Natural killer cell (primary cell): ENCODE measurements around the gene PPP1R16B. TPM values are rescaled to one million over a fixed set of nuclear protein-coding genes. Genes with fewer than 3 reads are reported as not detected.

Source experiments
- ATAC-seq, 3 donors: fragments of 150-1000 bp in 2 of 3; fragments of 200-7000 bp in 1 of 3; cut with Tn5 transposase; 1 replicate in 1 of 3; 2 replicates in 2 of 3; pipeline ENCODE4 v1.10.0; 2021; ENCODE audit warnings: mild to moderate bottlenecking in 2 of 3, moderate library complexity in 2 of 3
- DNase-seq, 2 donors: peaks; one replicate each; pipeline versions ENCODE4 v3.0.0 to v3.0.0-alpha.2; 2013 to 2021; ENCODE audit warnings: mixed read lengths in 1 of 2
- H3K27ac ChIP-seq: one replicate; pipeline ENCODE4 v1.5.1; 2013; ENCODE audit warnings: mild to moderate bottlenecking, low read length
- H3K27me3 ChIP-seq: one replicate; pipeline ENCODE4 v1.6.1; 2013; ENCODE audit warnings: low read length; ENCODE audit not compliant: control insufficient read depth, insufficient read depth
- H3K36me3 ChIP-seq: one replicate; pipeline ENCODE4 v1.6.1; 2013; ENCODE audit warnings: low read length; ENCODE audit not compliant: control insufficient read depth, insufficient read depth
- H3K4me1 ChIP-seq: one replicate; pipeline ENCODE4 v1.6.1; 2013; ENCODE audit warnings: low read length; ENCODE audit not compliant: control insufficient read depth, insufficient read depth
- H3K4me3 ChIP-seq: one replicate; pipeline ENCODE4 v1.5.1; 2013; ENCODE audit warnings: low read length
- H3K9me3 ChIP-seq: one replicate; pipeline ENCODE4 v1.6.1; 2013; ENCODE audit warnings: low read length; ENCODE audit not compliant: control insufficient read depth, insufficient read depth
- H3K27ac Mint-ChIP-seq, 2 donors: one replicate each; pipeline ENCODE4 v1.8.0; 2022; ENCODE audit warnings: mild to moderate bottlenecking in 2 of 2, mixed read lengths in 2 of 2, moderate library complexity in 1 of 2
- H3K27me3 Mint-ChIP-seq, 2 donors: one replicate each; pipeline ENCODE4 v1.8.0; 2022; ENCODE audit warnings: low read depth in 2 of 2, mixed read lengths in 2 of 2
- H3K36me3 Mint-ChIP-seq: one replicate; pipeline ENCODE4 v1.8.0; 2022; ENCODE audit warnings: mixed read lengths
- H3K4me1 Mint-ChIP-seq, 2 donors: one replicate each; pipeline ENCODE4 v1.8.0; 2022; ENCODE audit warnings: mixed read lengths in 2 of 2
- H3K4me3 Mint-ChIP-seq: one replicate; pipeline ENCODE4 v1.8.0; 2022; ENCODE audit warnings: mild to moderate bottlenecking, moderate library complexity, mixed read lengths
- H3K9me3 Mint-ChIP-seq, 2 donors: one replicate each; pipeline ENCODE4 v1.8.0; 2022; ENCODE audit warnings: mixed read lengths in 2 of 2
- CTCF ChIP-seq: fragments of 200-600 bp; IDR thresholded peaks from one replicate; pipeline ENCODE4 v1.8.0; 2022; ENCODE audit warnings: antibody characterized with exemption
- WGBS: methylation state at CpG from one replicate; pipeline ENCODE4 v1.1.7; 2013; ENCODE audit warnings: missing lambda C conversion rate; ENCODE audit not compliant: insufficient coverage; 5-methylcytosine and 5-hydroxymethylcytosine counted together
- intact Hi-C: fragments of 100-400 bp; cut with micrococcal nuclease; formaldehyde crosslinking; loops from one replicate; pipeline ENCODE4 v1.14.2; 2022
- total RNA-seq, 4 donors: library from RNA; stranded (reverse); fragments of 120-200 nt in 1 of 4; gene quantifications; one replicate each; pipeline versions ENCODE4 v1.2.3 to v1.2.4, GENCODE V29; 2013 to 2022

PPP1R16B gene
- total RNA-seq, 3 donors from 2014 or later (not counting 1 experiment from before 2014, with no cell fraction given) = 52.0 to 62.3 (median 53.7) TPM

GRCh38 chr20:38838326-38838725, 32.8 kb downstream of the PPP1R16B start:
- Histone ChIP-seq H3K4me1 (peaks cover 40% of the 10 kb centered on the region), H3K27me3 (no peaks in the 10 kb centered on the region), H3K4me3 (no peak overlapping the region), H3K9me3 (no peaks in the 10 kb centered on the region), H3K27ac (no peak overlapping the region), H3K36me3 (peaks cover 17% of the 10 kb centered on the region)
- Mint-ChIP-seq H3K27me3 (no peaks in the 10 kb centered on the region), H3K27ac (peak overlapping the region in 1 of 2 donors; percentile 41), H3K36me3 (peaks cover 7% of the 10 kb centered on the region), H3K4me3 (no peak overlapping the region), H3K9me3 (no peaks in the 10 kb centered on the region), H3K4me1 (peaks cover 47 to 51% of the 10 kb centered on the region in 2 donors)
- intact Hi-C loops = no loop called here
- no peak for TF ChIP-seq CTCF
- ATAC-seq (no peak), DNase-seq (no peak)
- 94% methylated on average over 8 of the region's 8 CpGs for WGBS

- Mint-ChIP-seq H3K27ac (peak overlapping the region; percentile 89 to 92), H3K36me3 (peaks cover 7% of the 10 kb centered on the region), H3K9me3 (no peaks in the 10 kb centered on the region), H3K4me1 (peaks cover 45 to 56% of the 10 kb centered on the region in 2 donors), H3K27me3 (no peaks in the 10 kb centered on the region), H3K4me3 (peak overlapping the region; percentile 57)
- no peak for TF ChIP-seq CTCF
- no peaks in the 10 kb centered on the region for H3K27me3 ChIP-seq
- 91% methylated on average over 3 of the region's 4 CpGs for WGBS
- intact Hi-C loops = no loop called here
- peak overlapping the region; percentile 73 for H3K27ac ChIP-seq
- H3K4me3 ChIP-seq = no peak overlapping the region
- peaks cover 33% of the 10 kb centered on the region for H3K4me1 ChIP-seq
- no peak for DNase-seq
- ATAC-seq = no peak
- no peaks in the 10 kb centered on the region for H3K9me3 ChIP-seq
- peaks cover 17% of the 10 kb centered on the region for H3K36me3 ChIP-seq
These were observed 34.1 kb downstream of the PPP1R16B start for GRCh38 chr20:38839563-38839962.

GRCh38 chr20:38840053-38840893, 34.8 kb downstream of the PPP1R16B start:
- no peak for TF ChIP-seq CTCF
- ATAC-seq = peak; percentile 45 to 67 (median 66)
- H3K4me3 ChIP-seq = no peak overlapping the region
- peaks cover 17% of the 10 kb centered on the region for H3K36me3 ChIP-seq
- peak overlapping the region; percentile 89 to 92 for H3K27ac Mint-ChIP-seq
- H3K4me1 Mint-ChIP-seq = peaks cover 52 to 55% of the 10 kb centered on the region in 2 donors
- peak; percentile 28 to 71 for DNase-seq
- peak overlapping the region; percentile 70 for H3K4me3 Mint-ChIP-seq
- H3K4me1 ChIP-seq = peaks cover 39% of the 10 kb centered on the region
- H3K27me3 ChIP-seq = no peaks in the 10 kb centered on the region
- 82% methylated on average over 12 of the region's 14 CpGs for WGBS
- H3K36me3 Mint-ChIP-seq = peaks cover 7% of the 10 kb centered on the region
- no peaks in the 10 kb centered on the region for H3K9me3 Mint-ChIP-seq
- H3K27me3 Mint-ChIP-seq = no peaks in the 10 kb centered on the region
- H3K27ac ChIP-seq = peak overlapping the region; percentile 73
- intact Hi-C loops = loop anchor here (1.0 to 5.0 kb wide), 4 partner anchors 19 to 52 kb away; no protein-coding TSS in a partner anchor
- H3K9me3 ChIP-seq = no peaks in the 10 kb centered on the region
